ENCODE measurements around the gene KCNQ1OT1. TPM values are rescaled to one million over a fixed set of nuclear protein-coding genes. Genes with fewer than 3 reads are reported as not detected.

The KCNQ1OT1 gene
- total RNA-seq, 2 experiments from 2014 or later, result 0.33 to 0.44 TPM

DNA sequence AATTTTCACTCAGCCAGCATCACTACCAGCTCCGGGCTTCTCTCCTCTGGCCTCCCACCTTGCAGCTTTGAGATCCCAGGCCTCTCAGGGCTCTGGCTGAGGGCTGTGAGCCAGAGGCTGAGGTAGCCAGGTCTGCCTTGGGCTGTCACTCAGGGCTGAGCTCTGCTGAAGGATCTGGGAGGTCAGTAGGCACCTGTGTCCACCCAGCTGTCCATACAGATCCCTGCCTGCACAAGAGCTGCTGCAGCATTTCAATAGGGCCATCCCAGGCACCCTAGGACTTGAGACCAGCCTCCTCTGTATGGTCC is 12.6 kb downstream of the KCNQ1OT1 start:
- no peak overlapping the region for H3K4me3 Mint-ChIP-seq
- no peaks in the 10 kb centered on the region for H3K9me3 Mint-ChIP-seq (ENCODE audit: low read depth)
- CTCF ChIA-PET, result no interaction called here
- H3K27me3 Mint-ChIP-seq, result no peaks in the 10 kb centered on the region
- no peaks in the 10 kb centered on the region for H3K4me1 Mint-ChIP-seq
- no peak overlapping the region for H3K27ac Mint-ChIP-seq
- no peak for ATAC-seq
- no peak for DNase-seq
- H3K36me3 Mint-ChIP-seq, result no peaks in the 10 kb centered on the region

- no peak for DNase-seq
- H3K27me3 Mint-ChIP-seq, result no peaks in the 10 kb centered on the region
- no peak for ATAC-seq
- CTCF ChIA-PET, result interaction anchor here (1.1 kb wide), 1 partner anchor 154 kb away, joined by 4 read pairs; no protein-coding TSS in a partner anchor
- H3K36me3 Mint-ChIP-seq, result no peaks in the 10 kb centered on the region
- H3K4me3 Mint-ChIP-seq, result no peak overlapping the region
- H3K9me3 Mint-ChIP-seq (ENCODE audit: low read depth), result no peaks in the 10 kb centered on the region
- H3K27ac Mint-ChIP-seq, result no peak overlapping the region
- no peaks in the 10 kb centered on the region for H3K4me1 Mint-ChIP-seq
Observed at GRCh38 chr11:2686360-2687222, 13.2 kb downstream of the KCNQ1OT1 start.

GRCh38 chr11:2685566-2686359 is 14.0 kb downstream of the KCNQ1OT1 start:
- Mint-ChIP-seq H3K27ac (no peak overlapping the region), H3K4me3 (no peak overlapping the region), H3K36me3 (no peaks in the 10 kb centered on the region), H3K9me3 (ENCODE audit: low read depth) (no peaks in the 10 kb centered on the region), H3K27me3 (no peaks in the 10 kb centered on the region), H3K4me1 (no peaks in the 10 kb centered on the region)
- CTCF ChIA-PET, result interaction anchor here (1.1 kb wide), 1 partner anchor 153 kb away, joined by 4 read pairs; no protein-coding TSS in a partner anchor
- no peak for ATAC-seq
- no peak for DNase-seq

DNA sequence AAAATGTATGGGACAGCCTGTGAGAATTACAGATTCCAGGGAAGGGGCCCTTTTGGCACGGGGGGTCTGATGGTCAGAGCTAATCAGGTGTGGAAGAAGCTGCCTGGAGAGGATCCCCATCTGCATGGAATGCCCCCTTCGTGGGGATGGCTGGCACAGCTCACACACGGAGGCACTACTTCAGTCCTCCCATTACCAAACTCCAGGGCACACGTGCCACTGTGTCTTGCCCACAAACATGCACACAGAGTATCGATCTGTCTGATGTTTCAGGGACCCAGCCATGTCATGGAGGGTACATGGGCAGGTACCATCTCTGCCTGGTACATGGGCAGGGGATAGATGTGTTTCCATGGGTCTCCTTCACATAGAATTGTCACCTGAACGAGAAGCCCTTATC is 14.7 kb downstream of the KCNQ1OT1 start:
- H3K9me3 Mint-ChIP-seq (ENCODE audit: low read depth), result no peaks in the 10 kb centered on the region
- no peaks in the 10 kb centered on the region for H3K4me1 Mint-ChIP-seq
- H3K27me3 Mint-ChIP-seq, result no peaks in the 10 kb centered on the region

GRCh38 chr11:2684581-2684980 is 15.2 kb downstream of the KCNQ1OT1 start:
- Mint-ChIP-seq H3K27me3 (no peaks in the 10 kb centered on the region), H3K9me3 (ENCODE audit: low read depth) (no peaks in the 10 kb centered on the region), H3K4me3 (no peak overlapping the region), H3K4me1 (no peaks in the 10 kb centered on the region), H3K36me3 (no peaks in the 10 kb centered on the region), H3K27ac (no peak overlapping the region)
- CTCF ChIA-PET, result no interaction called here
- ATAC-seq, result no peak
- no peak for DNase-seq

More for the DNA sequence above, 14.7 kb downstream of the KCNQ1OT1 start:
- H3K4me3 Mint-ChIP-seq, result no peak overlapping the region
- DNase-seq, result no peak
- CTCF ChIA-PET, result no interaction called here
- no peak overlapping the region for H3K27ac Mint-ChIP-seq
- no peaks in the 10 kb centered on the region for H3K36me3 Mint-ChIP-seq
- ATAC-seq, result no peak

DNA sequence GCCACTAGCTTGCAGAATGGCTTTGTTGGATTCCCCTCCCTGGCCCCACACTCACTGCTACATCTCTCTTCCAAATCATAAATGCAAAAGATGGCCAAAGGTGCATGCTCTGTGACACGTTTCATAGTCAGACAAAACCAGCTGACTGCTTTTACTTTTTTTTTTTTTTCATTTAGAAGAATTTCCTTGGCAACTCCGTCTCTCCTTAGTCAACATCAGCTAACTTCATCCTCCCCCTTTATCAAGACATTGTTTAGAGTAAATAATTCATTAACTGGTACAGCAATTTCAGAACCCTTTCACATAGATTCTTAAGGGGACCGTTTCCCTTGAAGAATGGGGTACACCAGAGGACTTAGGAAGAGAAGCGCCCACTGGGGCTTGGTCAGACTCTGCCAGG is 16.0 kb downstream of the KCNQ1OT1 start:
- DNase-seq (no peak), ATAC-seq (no peak)
- CTCF ChIA-PET, result no interaction called here
- Mint-ChIP-seq H3K4me3 (no peak overlapping the region), H3K36me3 (no peaks in the 10 kb centered on the region), H3K4me1 (no peaks in the 10 kb centered on the region), H3K9me3 (ENCODE audit: low read depth) (no peaks in the 10 kb centered on the region), H3K27ac (no peak overlapping the region), H3K27me3 (no peaks in the 10 kb centered on the region)

- H3K27me3 Mint-ChIP-seq, result no peaks in the 10 kb centered on the region
- DNase-seq, result no peak
- CTCF ChIA-PET, result interaction anchor here (0.9 kb wide), 1 partner anchor 149 kb away, joined by 3 read pairs; no protein-coding TSS in a partner anchor
- no peak for ATAC-seq
- no peaks in the 10 kb centered on the region for H3K9me3 Mint-ChIP-seq (ENCODE audit: low read depth)
- no peaks in the 10 kb centered on the region for H3K36me3 Mint-ChIP-seq
- no peak overlapping the region for H3K27ac Mint-ChIP-seq
- H3K4me1 Mint-ChIP-seq, result no peaks in the 10 kb centered on the region
- no peak overlapping the region for H3K4me3 Mint-ChIP-seq
Observed at GRCh38 chr11:2681408-2682145, 18.2 kb downstream of the KCNQ1OT1 start.

DNA sequence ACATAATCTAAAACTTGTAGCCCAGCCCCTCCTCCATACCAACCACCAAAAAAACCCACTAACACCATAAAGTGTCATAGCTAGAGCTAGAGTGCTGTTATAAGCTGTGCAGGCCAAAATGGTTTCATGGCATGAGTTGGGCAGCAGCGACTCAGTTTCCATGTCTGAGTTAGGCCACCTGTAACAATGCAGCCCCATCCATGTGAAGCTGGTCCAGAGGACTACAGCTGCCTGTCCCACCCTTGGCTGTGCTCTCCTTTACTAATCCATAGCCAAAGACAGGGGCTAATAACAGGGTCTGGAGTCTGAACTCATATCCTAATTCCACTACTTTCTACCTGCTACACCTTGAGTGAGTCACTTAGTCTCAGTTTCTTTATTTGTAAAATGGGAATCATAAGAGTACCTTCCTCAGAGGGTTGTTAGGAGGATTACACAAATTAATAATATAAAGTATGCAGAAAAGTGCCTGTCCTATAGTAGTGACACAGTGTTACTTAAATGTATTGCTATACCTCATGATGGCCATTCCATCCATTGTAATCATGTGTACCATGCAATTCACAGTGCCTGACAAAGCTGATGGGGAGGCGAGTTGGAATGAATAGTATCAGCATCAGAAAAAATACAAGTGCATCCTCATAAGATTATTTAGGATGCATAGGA is 20.6 kb downstream of the KCNQ1OT1 start:
- Mint-ChIP-seq H3K4me1 (no peaks in the 10 kb centered on the region), H3K9me3 (ENCODE audit: low read depth) (no peaks in the 10 kb centered on the region), H3K27ac (no peak overlapping the region), H3K4me3 (no peak overlapping the region), H3K27me3 (no peaks in the 10 kb centered on the region), H3K36me3 (no peaks in the 10 kb centered on the region)
- ATAC-seq (no peak), DNase-seq (no peak)
- CTCF ChIA-PET, result interaction anchor here (0.6 kb wide), 1 partner anchor 72 kb away, joined by 3 read pairs; no protein-coding TSS in a partner anchor

GRCh38 chr11:2678396-2678795 is 21.4 kb downstream of the KCNQ1OT1 start:
- no peak for DNase-seq
- Mint-ChIP-seq H3K27me3 (no peaks in the 10 kb centered on the region), H3K9me3 (ENCODE audit: low read depth) (no peaks in the 10 kb centered on the region), H3K36me3 (no peaks in the 10 kb centered on the region), H3K27ac (no peak overlapping the region), H3K4me3 (no peak overlapping the region), H3K4me1 (no peaks in the 10 kb centered on the region)
- CTCF ChIA-PET, result interaction anchor here (0.6 kb wide), 1 partner anchor 71 kb away, joined by 3 read pairs; no protein-coding TSS in a partner anchor
- ATAC-seq, result no peak

GRCh38 chr11:2677127-2677526 is 22.7 kb downstream of the KCNQ1OT1 start:
- no peaks in the 10 kb centered on the region for H3K4me1 Mint-ChIP-seq
- H3K36me3 Mint-ChIP-seq, result no peaks in the 10 kb centered on the region
- CTCF ChIA-PET, result no interaction called here
- no peaks in the 10 kb centered on the region for H3K27me3 Mint-ChIP-seq
- ATAC-seq (no peak), DNase-seq (no peak)
- no peak overlapping the region for H3K27ac Mint-ChIP-seq
- H3K4me3 Mint-ChIP-seq, result no peak overlapping the region
- H3K9me3 Mint-ChIP-seq (ENCODE audit: low read depth), result no peaks in the 10 kb centered on the region

GRCh38 chr11:2675540-2675939 is 24.3 kb downstream of the KCNQ1OT1 start:
- H3K4me1 Mint-ChIP-seq, result no peaks in the 10 kb centered on the region
- H3K36me3 Mint-ChIP-seq, result no peaks in the 10 kb centered on the region
- H3K27ac Mint-ChIP-seq, result no peak overlapping the region
- no peak for ATAC-seq
- no peaks in the 10 kb centered on the region for H3K27me3 Mint-ChIP-seq
- CTCF ChIA-PET, result no interaction called here
- no peak overlapping the region for H3K4me3 Mint-ChIP-seq
- DNase-seq, result no peak
- no peaks in the 10 kb centered on the region for H3K9me3 Mint-ChIP-seq (ENCODE audit: low read depth)

DNA sequence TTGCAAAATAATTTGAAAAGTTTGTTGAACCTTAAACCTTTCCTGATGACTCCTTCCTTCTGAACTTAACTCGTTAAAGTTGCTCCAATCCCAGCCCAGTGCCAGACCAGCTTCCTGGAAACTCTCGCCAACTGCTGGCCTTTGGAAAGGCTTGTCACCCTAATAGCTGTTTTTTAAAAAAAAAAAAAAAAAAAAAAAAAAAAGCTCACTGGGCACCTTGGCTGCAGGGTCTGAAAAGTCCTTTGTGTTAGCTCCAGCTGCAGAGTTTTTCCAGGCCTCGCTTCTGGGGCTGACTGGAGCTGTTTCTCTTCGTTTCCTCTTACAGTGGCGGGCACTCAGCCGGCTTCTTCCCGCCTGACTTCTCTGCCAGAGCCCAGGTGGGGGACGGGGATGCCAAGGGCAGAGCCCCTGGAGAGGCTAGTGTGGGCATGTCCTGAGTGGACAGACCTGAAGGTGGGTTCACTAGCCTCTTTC is 25.1 kb downstream of the KCNQ1OT1 start:
- DNase-seq (no peak), ATAC-seq (no peak)
- CTCF ChIA-PET, result no interaction called here
- Mint-ChIP-seq H3K36me3 (no peaks in the 10 kb centered on the region), H3K4me3 (no peak overlapping the region), H3K4me1 (no peaks in the 10 kb centered on the region), H3K27ac (no peak overlapping the region), H3K9me3 (ENCODE audit: low read depth) (no peaks in the 10 kb centered on the region), H3K27me3 (no peaks in the 10 kb centered on the region)
